Anterior cingulate cortex (tissue), 58 donors: ENCODE measurements around the gene SCD5.

ENCODE experiments used
- DNase-seq, 58 donors: peaks; one replicate each; lab custom pipeline; 2025; lab: John Stamatoyannopoulos, UW

Gene SCD5

DNA sequence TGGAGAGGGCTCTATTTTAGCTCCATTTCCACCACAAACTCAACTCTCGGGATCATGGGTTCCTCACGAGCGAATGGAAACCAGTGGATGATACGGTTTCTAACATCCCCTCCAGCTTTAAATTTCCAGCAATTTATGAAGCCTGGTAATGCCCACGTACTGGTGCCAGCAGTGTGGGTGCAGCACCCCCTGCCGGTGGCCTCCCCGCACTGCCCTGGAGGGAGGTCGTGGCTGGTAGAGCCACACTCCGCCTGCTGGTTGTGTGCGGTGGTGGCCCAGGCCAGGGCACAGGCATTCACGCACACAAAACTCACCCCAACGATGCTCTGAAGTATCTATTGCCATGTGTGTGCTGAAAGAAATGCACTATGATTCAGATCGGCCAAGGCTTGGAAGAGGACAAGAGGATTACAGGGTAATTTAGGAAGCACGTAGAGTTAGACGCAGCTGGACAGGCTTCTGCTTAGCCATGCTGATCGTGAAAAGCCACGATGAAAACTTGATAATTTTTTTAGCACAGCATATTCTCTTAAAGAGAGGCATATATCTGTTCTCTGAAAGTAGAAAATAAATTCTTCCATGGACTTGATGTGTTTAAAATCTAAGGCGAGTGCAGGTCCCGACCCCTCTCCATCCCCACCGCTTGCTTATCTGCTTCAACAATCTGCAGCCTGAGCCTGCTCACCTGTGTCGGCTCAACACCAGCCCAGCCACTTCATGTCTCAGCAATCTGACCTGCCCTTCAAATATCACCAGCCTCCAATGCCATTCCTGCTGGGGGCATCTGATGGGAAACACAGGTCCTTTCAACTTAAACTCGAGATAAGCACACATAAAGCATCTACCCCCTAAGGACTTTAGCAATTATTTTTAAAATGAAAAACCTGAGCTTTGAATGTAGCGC is 59.1 kb downstream of the SCD5 start:
- peak in 48 of 58 donors; percentile 2 to 80 (median 44) for DNase-seq

GRCh38 chr4:82737354-82737753 is 61.2 kb downstream of the SCD5 start:
- no peak for DNase-seq

DNA sequence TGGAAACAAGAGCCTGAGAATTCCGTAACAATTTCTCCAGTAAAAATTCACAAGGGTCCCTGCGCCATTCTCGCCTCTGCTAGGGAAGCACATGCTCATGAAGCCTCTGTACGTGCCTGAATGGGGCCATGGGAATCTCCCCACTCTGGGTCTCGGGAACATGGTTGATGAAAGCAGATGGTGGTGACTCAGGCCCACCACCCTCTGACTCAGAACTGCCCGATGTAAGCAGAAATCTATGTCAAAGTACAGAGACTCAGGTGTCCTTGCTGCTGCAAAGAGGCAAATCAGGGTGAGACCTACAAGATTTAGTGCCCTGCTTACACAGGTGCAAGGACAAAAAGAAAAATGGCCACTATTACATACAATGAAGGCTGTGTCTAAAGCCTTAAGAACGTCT is 65.0 kb downstream of the SCD5 start:
- DNase-seq, result peak in 1 of 58 donors; percentile 14

DNA sequence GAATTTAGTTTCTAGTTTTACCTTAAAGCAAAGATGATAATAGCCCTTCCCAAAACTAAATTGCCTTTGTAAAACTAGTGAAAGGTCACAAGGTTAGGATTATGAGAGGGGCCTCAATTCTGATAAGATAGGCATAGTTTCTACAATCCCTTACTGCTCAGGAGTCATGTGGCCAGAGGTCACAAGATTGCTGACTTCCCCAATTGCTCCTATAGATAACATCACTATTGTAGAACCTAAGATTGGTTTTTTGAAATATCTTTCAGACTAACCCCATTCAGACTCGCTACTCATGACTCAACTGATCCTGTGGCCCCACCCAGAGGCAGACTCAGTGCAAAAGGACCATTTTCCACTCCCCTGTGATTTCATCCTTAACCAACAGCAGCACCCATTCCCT is 70.3 kb downstream of the SCD5 start:
- no peak for DNase-seq

GRCh38 chr4:82726596-82726995 is 72.0 kb downstream of the SCD5 start:
- DNase-seq, result no peak

GRCh38 chr4:82721819-82722423 is 76.7 kb downstream of the SCD5 start:
- peak in 37 of 58 donors; percentile 3 to 67 (median 21) for DNase-seq

- DNase-seq, result peak in 13 of 58 donors; percentile 4 to 59 (median 21)
Measured at GRCh38 chr4:82718162-82718940, 80.2 kb downstream of the SCD5 start.

- DNase-seq, result no peak
Measured at GRCh38 chr4:82715731-82716617, 82.6 kb downstream of the SCD5 start.

DNA sequence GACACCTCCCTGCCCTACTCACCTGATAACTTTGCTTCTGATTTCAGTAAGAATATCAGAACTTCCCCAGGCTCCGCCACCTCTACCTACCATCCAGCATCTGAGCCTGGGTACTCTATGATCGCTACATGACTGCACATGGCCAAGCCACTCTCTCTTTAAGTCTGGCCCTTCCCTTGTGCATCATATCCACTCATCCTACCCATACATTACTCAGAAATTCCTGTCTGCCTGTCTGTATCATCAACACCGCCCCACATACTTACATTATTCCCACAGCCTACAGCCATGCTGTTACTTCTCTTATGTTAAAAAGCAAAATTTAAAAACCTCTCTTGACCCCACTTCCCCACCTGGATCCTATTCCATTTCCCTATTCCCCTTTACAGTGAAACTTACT is 84.7 kb downstream of the SCD5 start:
- DNase-seq, result no peak

- no peak for DNase-seq
Measured at GRCh38 chr4:82712561-82712960, 86.0 kb downstream of the SCD5 start.

DNA sequence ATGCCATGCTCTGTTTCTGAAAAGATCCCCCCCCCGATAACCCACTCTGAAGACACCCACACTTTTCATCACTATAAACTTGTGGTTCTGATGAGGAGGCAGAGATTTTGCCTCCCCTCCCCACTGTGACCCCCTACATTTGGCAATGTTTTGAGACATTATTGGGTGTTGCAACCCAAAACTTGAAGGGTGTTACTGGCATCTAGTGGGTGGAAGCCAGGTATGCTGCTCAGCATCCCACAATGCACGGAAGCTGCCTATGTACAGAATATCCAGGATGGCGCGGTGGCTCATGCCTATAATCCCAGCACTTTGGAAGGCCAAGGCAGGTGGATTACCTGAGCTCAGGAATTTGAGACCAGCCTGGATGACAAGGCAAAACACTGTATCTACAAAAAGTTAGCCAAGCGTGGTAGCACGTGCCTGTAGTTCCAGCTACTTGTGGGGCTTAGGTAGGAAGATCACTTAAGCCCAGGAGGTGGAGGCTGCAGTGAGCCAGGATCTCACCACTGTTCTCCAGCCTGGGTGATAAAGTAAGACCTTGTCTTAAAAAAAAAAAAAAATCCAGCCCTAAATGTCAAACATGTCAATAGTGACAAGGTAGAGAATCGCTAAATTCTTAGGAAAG is 87.3 kb downstream of the SCD5 start:
- DNase-seq, result no peak

DNA sequence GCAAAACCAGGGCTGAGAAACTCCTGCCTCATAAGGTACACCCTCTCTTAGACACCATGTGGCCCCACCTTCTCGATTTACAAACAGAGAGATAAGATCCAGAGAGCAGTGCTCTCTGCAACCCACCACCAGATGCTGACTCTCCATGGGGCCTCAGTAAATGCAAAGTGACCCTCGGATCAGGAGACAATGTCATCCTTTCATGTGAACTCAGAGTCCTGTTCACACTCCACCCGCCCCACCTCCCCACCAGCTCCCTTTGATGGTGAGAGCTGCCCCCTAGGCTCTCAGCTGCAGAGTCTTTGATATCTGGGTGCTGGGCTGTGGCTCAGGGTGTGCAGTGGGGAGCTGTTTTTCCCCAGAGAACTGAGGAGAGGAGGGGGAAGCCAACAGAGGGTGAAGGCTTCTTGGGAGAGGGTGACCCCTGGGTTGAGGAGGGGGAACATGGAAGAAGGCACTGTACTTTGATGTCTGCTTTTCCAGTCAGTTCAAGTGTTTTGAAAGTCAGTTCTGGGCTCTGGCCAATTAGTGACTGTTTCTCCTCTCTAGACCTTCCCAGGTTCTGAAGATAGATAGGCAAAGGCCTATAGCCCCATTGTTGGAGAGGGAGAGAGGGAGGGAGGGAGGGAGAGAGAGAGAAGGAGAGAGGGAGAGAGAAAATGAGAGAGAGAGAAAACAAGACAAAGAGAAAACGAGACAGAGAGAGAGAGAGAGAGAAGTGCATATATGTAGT is 88.2 kb downstream of the SCD5 start:
- DNase-seq, result peak in 20 of 58 donors; percentile 4 to 51 (median 34)

DNA sequence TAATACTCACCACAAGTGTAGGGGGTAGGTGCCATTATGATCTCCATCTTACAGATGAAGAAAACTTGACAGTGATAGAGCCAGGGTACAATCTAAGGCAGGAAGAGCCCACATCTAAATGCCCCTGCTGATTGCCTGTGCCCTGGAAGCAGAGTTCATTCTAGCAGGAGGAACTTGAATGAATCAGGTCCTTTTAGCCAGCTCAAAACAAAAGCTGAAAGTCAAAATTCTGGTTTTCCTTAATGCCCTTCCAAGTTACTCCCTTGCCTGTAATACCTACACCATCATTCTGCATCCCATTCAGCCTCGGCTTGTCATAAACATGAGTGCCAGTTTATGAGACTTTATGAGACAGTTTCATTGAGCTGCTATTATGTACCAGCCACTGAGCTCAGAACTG is 89.6 kb downstream of the SCD5 start:
- DNase-seq, result no peak

- peak in 4 of 58 donors; percentile 17 to 35 (median 18) for DNase-seq
Measured at GRCh38 chr4:82706349-82707000, 92.1 kb downstream of the SCD5 start.

- DNase-seq, result no peak
Measured at GRCh38 chr4:82705928-82706300, 92.7 kb downstream of the SCD5 start.

DNA sequence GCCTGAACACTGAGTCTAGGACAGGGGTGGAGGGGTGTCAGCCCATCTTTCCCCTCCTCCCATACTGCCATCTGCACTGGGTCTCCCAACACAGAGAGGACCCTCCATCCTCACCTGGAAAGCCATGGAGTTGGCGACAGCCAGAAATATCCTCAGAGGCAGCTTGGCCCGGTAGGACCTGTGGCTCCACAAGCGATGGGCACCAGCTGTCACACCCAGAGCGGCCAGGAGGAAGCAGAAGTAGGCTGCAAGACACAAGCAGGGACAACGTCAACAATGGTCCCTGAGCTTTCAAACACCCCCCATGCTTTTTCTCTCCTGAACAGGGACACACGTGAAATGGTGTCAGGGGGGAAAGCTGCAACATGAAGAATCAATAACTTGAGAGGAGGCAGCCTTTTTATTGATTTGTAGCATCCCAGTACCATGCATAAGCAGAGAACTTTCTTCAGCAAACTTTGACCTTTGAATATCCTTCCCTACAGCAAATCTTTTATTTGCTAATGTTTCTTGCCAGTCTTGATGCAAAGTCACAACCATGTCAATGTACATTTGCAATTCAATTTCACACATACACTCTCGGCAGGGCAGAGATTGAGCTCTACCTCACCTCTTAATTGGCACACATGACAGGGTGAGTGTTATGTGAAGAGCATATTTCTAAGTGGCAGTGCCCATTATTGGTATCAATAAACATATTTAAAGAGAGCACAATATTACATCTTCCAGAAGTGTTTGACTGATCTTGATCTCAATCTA is 93.2 kb downstream of the SCD5 start:
- DNase-seq, result no peak

GRCh38 chr4:82704156-82704555 is 94.4 kb downstream of the SCD5 start:
- no peak for DNase-seq

DNA sequence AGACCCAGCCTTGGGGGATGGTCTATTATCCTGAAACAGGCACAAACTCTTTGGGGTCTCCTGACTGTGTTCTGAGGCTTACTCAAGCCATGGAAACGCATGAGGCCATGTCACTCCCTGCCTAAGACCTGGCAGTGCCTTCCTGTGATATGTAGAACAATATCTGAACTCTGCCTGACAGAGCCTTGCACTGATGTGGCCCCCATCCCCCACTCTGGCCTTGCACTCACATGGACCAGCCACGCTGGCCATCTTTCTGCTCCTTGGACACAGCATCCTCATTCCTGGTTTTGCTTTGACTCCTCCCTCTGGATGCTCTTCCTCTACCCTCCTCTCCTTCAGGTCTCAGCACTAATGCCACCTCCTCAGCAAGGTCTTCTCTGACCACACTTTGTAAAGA is 100.2 kb downstream of the SCD5 start:
- peak in 1 of 58 donors; percentile 15 for DNase-seq
